Adrenal gland (tissue), 5 donors: ENCODE data around the gene FBXO21.

ENCODE experiments used
- POLR2A ChIP-seq, 2 donors: fragments of 450-650 bp; IDR thresholded peaks; one replicate each; pipeline ENCODE4 v1.6.1; 2017; ENCODE audit warnings: antibody characterized with exemption in 2 of 2, mild to moderate bottlenecking in 2 of 2, moderate library complexity in 1 of 2
- TF ChIP-seq, protein P1 (sequence below), 6 experiments: fragments of 450-650 bp in 4 of 6; fragments of 200-600 bp in 2 of 6; sonication (generic) in 1 of 6; IDR thresholded peaks; 1 replicate in 5 of 6; 2 replicates in 1 of 6; pipeline versions ENCODE4 v1.5.1 to v1.8.0; 2016 to 2021; ENCODE audit warnings: antibody characterized with exemption in 6 of 6, mild to moderate bottlenecking in 2 of 6, moderate library complexity in 1 of 6
- donor health status: DM: no; HTN: no; CAD: no.

DNA sequence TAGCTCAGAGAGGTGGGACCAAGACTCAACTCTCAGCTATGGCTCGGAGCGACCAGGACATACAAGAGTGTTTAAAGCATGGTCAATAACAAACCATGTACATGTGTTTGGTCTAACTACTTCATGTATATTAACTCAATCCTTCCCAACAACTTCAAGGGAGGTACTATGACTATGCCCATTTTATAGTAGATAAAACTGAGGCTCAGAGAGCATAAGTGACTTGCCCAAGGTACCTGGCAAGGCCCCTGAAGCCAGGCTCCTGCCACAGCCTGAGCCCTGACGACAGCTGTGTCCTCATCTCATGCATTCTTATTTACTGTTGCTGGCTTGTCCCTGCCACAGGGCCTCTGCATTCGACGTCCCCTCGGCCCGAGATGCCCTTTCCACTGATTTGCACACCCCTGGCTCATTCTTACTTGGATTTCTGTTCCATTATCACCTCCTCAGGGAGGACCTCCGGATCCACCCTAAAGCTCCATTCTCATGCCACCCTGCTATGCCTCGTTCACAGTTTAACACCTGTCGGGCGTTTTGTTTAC lies 93.7 kb downstream of the FBXO21 start:
- TF ChIP-seq, protein P1, sequence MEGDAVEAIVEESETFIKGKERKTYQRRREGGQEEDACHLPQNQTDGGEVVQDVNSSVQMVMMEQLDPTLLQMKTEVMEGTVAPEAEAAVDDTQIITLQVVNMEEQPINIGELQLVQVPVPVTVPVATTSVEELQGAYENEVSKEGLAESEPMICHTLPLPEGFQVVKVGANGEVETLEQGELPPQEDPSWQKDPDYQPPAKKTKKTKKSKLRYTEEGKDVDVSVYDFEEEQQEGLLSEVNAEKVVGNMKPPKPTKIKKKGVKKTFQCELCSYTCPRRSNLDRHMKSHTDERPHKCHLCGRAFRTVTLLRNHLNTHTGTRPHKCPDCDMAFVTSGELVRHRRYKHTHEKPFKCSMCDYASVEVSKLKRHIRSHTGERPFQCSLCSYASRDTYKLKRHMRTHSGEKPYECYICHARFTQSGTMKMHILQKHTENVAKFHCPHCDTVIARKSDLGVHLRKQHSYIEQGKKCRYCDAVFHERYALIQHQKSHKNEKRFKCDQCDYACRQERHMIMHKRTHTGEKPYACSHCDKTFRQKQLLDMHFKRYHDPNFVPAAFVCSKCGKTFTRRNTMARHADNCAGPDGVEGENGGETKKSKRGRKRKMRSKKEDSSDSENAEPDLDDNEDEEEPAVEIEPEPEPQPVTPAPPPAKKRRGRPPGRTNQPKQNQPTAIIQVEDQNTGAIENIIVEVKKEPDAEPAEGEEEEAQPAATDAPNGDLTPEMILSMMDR (IDR thresholded peaks at IDR 0.05) = no peak
- no peak for TF ChIP-seq POLR2A (IDR thresholded peaks at IDR 0.05)
